ENCODE results near the gene AMH. TPM values are rescaled to one million over a fixed set of nuclear protein-coding genes. Genes with fewer than 3 reads are reported as not detected.

AMH gene
- polyA plus RNA-seq, 1 donor, result 8.1 TPM

GRCh38 chr19:2288338-2288817 lies 39.3 kb downstream of the AMH start:
- no peak for DNase-seq

- no peak for DNase-seq
These were observed 39.9 kb downstream of the AMH start for GRCh38 chr19:2288818-2289713.

GRCh38 chr19:2289714-2290435 lies 40.8 kb downstream of the AMH start:
- no peak for DNase-seq

DNA sequence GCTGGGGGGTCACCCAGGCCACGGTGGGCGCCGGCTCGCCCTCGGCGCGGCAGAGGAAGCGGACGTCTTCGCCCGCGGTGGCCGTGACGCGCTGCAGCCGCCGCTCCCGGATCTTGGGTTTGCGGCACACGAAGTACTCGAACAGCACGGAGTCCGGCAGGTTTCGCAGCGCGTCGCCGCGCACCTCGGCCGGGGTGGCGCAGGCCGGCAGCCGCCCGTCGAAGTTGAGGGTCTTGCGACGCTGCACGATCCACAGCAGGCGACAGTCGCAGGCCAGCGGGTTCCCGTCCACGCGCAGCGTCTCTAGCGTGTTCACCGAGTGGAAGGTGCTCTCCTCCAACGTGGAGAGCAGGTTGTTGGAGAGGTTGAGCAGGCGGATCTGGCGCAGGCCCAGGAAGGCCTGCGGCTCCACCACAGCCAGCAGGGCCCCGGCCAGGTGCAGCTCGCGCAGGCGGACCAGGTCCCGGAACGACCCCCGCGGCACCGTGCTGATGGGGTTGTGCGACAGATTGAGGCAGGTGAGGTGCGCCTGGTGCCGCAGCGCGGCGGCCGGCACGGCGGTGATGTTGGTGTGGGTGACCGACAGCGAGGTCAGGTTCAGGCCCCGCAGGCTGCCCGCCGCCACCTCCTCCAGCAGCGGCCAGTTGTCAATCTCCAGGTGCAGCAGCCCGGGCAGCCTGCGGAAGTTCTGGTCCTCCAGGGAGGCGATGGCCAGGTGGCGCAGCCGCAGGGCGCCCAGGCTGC lies 41.5 kb downstream of the AMH start:
- no peak for DNase-seq

- DNase-seq, result no peak
These were observed 42.1 kb downstream of the AMH start for GRCh38 chr19:2291185-2291751.

- no peak for DNase-seq
These were observed 45.7 kb downstream of the AMH start for GRCh38 chr19:2294687-2295335.

- DNase-seq, result no peak
These were observed 47.0 kb downstream of the AMH start for GRCh38 chr19:2296141-2296540.

GRCh38 chr19:2300533-2300932 lies 51.4 kb downstream of the AMH start:
- DNase-seq, result no peak

Other genes starting within 250 kb of the AMH start
- 83.9 TPM for gene BTBD2, start 233.6 kb upstream of the AMH start, polyA plus RNA-seq (ENCODE audit: insufficient read length)
- 116 TPM for gene MKNK2, start 198.1 kb upstream of the AMH start, polyA plus RNA-seq (ENCODE audit: insufficient read length)
- 18.3 TPM for gene MOB3A, start 153.0 kb upstream of the AMH start, polyA plus RNA-seq (ENCODE audit: insufficient read length)
- 2.9 TPM for gene IZUMO4, start 152.4 kb upstream of the AMH start, polyA plus RNA-seq (ENCODE audit: insufficient read length)
- gene AP3D1, start 97.8 kb upstream of the AMH start, polyA plus RNA-seq (ENCODE audit: insufficient read length), result 66.5 TPM
- 24.7 TPM for gene DOT1L, start 85.4 kb upstream of the AMH start, polyA plus RNA-seq (ENCODE audit: insufficient read length)
- gene PLEKHJ1, start 13.0 kb upstream of the AMH start, polyA plus RNA-seq (ENCODE audit: insufficient read length), result 77.7 TPM
- 78.2 TPM for gene SF3A2, start 12.5 kb upstream of the AMH start, polyA plus RNA-seq (ENCODE audit: insufficient read length)
- gene JSRP1, start 7.1 kb downstream of the AMH start, polyA plus RNA-seq (ENCODE audit: insufficient read length), result 111 TPM
- gene PEAK3, start 32.9 kb downstream of the AMH start, polyA plus RNA-seq (ENCODE audit: insufficient read length), result not detected
- 0.14 TPM for gene LINGO3, start 58.8 kb downstream of the AMH start, polyA plus RNA-seq (ENCODE audit: insufficient read length)
- gene LSM7, start 79.3 kb downstream of the AMH start, polyA plus RNA-seq (ENCODE audit: insufficient read length), result 71.7 TPM
- gene SPPL2B, start 79.4 kb downstream of the AMH start, polyA plus RNA-seq (ENCODE audit: insufficient read length), result 52.5 TPM
- 0.67 TPM for gene TMPRSS9, start 110.9 kb downstream of the AMH start, polyA plus RNA-seq (ENCODE audit: insufficient read length)
- 98.0 TPM for gene TIMM13, start 178.3 kb downstream of the AMH start, polyA plus RNA-seq (ENCODE audit: insufficient read length)
- gene LMNB2, start 207.6 kb downstream of the AMH start, polyA plus RNA-seq (ENCODE audit: insufficient read length), result 69.3 TPM
- gene GADD45B, start 226.8 kb downstream of the AMH start, polyA plus RNA-seq (ENCODE audit: insufficient read length), result 8.3 TPM